HepG2 (cell line): ENCODE data around the gene FASTKD1. TPM values are rescaled to one million over a fixed set of nuclear protein-coding genes. Genes with fewer than 3 reads are reported as not detected.
"Not testable (repeated sequence)": the region's sequence is repeated elsewhere in the genome, so short reads cannot be mapped to it uniquely, and the experiment has no call there.

Experiments
- ATAC-seq: fragments of 200-7000 bp; cut with Tn5 transposase; 3 replicates; pipeline ENCODE4 v1.9.1; 2020; ENCODE audit warnings: mild to moderate bottlenecking, moderate library complexity
- BruUV-seq: library from RNA; stranded (reverse); fragments of 400-500 nt; replicated peaks from 2 replicates; lab custom pipeline; 2021; lab: Mats Ljungman, UMichigan
- CTCF ChIA-PET: fragments of 300-600 bp; formaldehyde crosslinking; extraction: SDS; loops from one replicate; lab custom pipeline; 2021; ENCODE audit warnings: low total read pairs, inconsistent platforms, low intra/inter-chr PET ratio; lab: Yijun Ruan, JAX
- POLR2A ChIA-PET: fragments of 350-600 bp; sonication (Branson Sonifier 250); formaldehyde crosslinking; loops from one replicate; lab custom pipeline; 2020; ENCODE audit warnings: antibody characterized with exemption, inconsistent platforms; lab: Yijun Ruan, JAX
- DNase-seq: peaks from one replicate; pipeline ENCODE4 v3.0.0-alpha.2; 2015; ENCODE audit warnings: low spot score
- FAIRE-seq: peaks from 3 replicates; lab custom pipeline; 2011; peaks lifted over from hg19 to GRCh38; lab: Jason Lieb, UNC
- H2AFZ ChIP-seq: one replicate; pipeline ENCODE4 v1.6.1; 2011; ENCODE audit warnings: low read length, inconsistent platforms
- H3K27ac ChIP-seq: fragments of 300-600 bp; 3 replicates; pipeline ENCODE4 v1.8.0; 2011; ENCODE audit warnings: mixed run types, mild to moderate bottlenecking, mixed read lengths, low read length, inconsistent platforms; ENCODE audit not compliant: insufficient read depth; ENCODE audit errors: extremely low read length
- H3K27me3 ChIP-seq, 2 experiments: fragments of 200-600 bp in 1 of 2; 2 replicates in 1 of 2; 3 replicates in 1 of 2; pipeline versions ENCODE4 v1.6.0 to v1.8.0; 2011; ENCODE audit warnings: low read length in 2 of 2, mild to moderate bottlenecking in 2 of 2, moderate library complexity in 2 of 2, inconsistent platforms in 1 of 2; ENCODE audit not compliant: insufficient read depth in 2 of 2, control insufficient read depth in 1 of 2
- H3K36me3 ChIP-seq, 2 experiments: fragments of 200-600 bp in 1 of 2; replicated peaks in 1 of 2; 2 replicates in 1 of 2; 3 replicates in 1 of 2; pipeline versions ENCODE4 v1.5.1 to v1.8.0; 2011; ENCODE audit warnings: low read length in 2 of 2, inconsistent platforms in 1 of 2; ENCODE audit not compliant: insufficient read depth in 2 of 2, control insufficient read depth in 1 of 2
- H3K4me1 ChIP-seq: 2 replicates; pipeline ENCODE4 v1.5.1; 2012; ENCODE audit warnings: low read length, inconsistent platforms; ENCODE audit not compliant: insufficient read depth
- H3K4me2 ChIP-seq: 2 replicates; pipeline ENCODE4 v1.6.0; 2011; ENCODE audit warnings: low read depth, low read length, inconsistent platforms
- H3K4me3 ChIP-seq, 3 experiments: fragments of 200-600 bp in 1 of 3; sonication (generic), shearing (Covaris generic) in 1 of 3; replicated peaks in 1 of 3; 2 replicates each; pipeline ENCODE4 v1.5.1; 2011 to 2016; ENCODE audit warnings: low read length in 3 of 3, inconsistent platforms in 2 of 3, low read depth in 2 of 3, mild to moderate bottlenecking in 2 of 3, control low read depth in 1 of 3, mixed read lengths in 1 of 3; ENCODE audit not compliant: insufficient read depth in 1 of 3
- H3K79me2 ChIP-seq: one replicate; pipeline ENCODE4 v1.6.1; 2011; ENCODE audit warnings: low read length, inconsistent platforms; ENCODE audit not compliant: insufficient read depth
- H3K9ac ChIP-seq: 2 replicates; pipeline ENCODE4 v1.6.0; 2011; ENCODE audit warnings: mild to moderate bottlenecking, low read depth, low read length, inconsistent platforms; ENCODE audit not compliant: insufficient read depth
- H3K9me3 ChIP-seq: 2 replicates; pipeline ENCODE4 v1.5.1; 2012; ENCODE audit warnings: mild to moderate bottlenecking, low read length
- H4K20me1 ChIP-seq: 2 replicates; pipeline ENCODE4 v1.6.0; 2011; ENCODE audit warnings: inconsistent platforms, mild to moderate bottlenecking, low read length, moderate library complexity; ENCODE audit not compliant: insufficient read depth
- GATAD2A ChIP-seq: IDR thresholded peaks from 2 replicates; pipeline ENCODE4 v1.6.1; 2016
- HNF4G ChIP-seq, 2 experiments: sonication (generic) in 1 of 2; formaldehyde crosslinking in 1 of 2; IDR thresholded peaks; 2 replicates each; pipeline versions ENCODE4 v1.4.0 to v1.6.1; 2011 to 2020; ENCODE audit warnings: borderline replicate concordance in 2 of 2, low read depth in 2 of 2, mild to moderate bottlenecking in 2 of 2, low read length in 1 of 2, missing genetic modification reagents in 1 of 2, moderate library complexity in 1 of 2
- KAT8 ChIP-seq: IDR thresholded peaks from 2 replicates; pipeline ENCODE4 v1.6.1; 2016; ENCODE audit warnings: missing genetic modification reagents, missing compliant biosample characterization
- MTA3 ChIP-seq: sonication (generic); formaldehyde crosslinking; IDR thresholded peaks from 2 replicates; pipeline ENCODE4 v1.4.0; 2020; ENCODE audit warnings: missing genetic modification reagents
- RXRB ChIP-seq: IDR thresholded peaks from 2 replicates; pipeline ENCODE4 v1.6.1; 2016; ENCODE audit warnings: borderline replicate concordance, missing genetic modification reagents, missing compliant biosample characterization
- SMARCE1 ChIP-seq: fragments of 450-650 bp; IDR thresholded peaks from 2 replicates; pipeline ENCODE4 v1.6.1; 2017; ENCODE audit warnings: borderline replicate concordance
- SP140L ChIP-seq: sonication (generic); formaldehyde crosslinking; IDR thresholded peaks from 2 replicates; pipeline ENCODE4 v1.4.0; 2020; ENCODE audit warnings: missing genetic modification reagents, borderline replicate concordance
- TFE3 ChIP-seq: IDR thresholded peaks from 2 replicates; pipeline ENCODE4 v1.6.1; 2016
- YEATS2 ChIP-seq: sonication (generic); formaldehyde crosslinking; IDR thresholded peaks from 2 replicates; pipeline ENCODE4 v1.4.0; 2020; ENCODE audit warnings: missing genetic modification reagents, borderline replicate concordance
- ZBTB39 ChIP-seq: sonication (generic); formaldehyde crosslinking; IDR thresholded peaks from 2 replicates; pipeline ENCODE4 v1.5.0; 2020; ENCODE audit warnings: missing genetic modification reagents
- ZMYM2 ChIP-seq: sonication (generic); formaldehyde crosslinking; IDR thresholded peaks from 2 replicates; pipeline ENCODE4 v1.8.0; 2022; ENCODE audit warnings: mild to moderate bottlenecking, missing genetic modification reagents
- ZNF331 ChIP-seq: sonication (generic); formaldehyde crosslinking; IDR thresholded peaks from 2 replicates; pipeline ENCODE4 v1.4.0; 2020; ENCODE audit warnings: missing genetic modification reagents
- ZSCAN9 ChIP-seq: IDR thresholded peaks from 2 replicates; pipeline ENCODE4 v1.6.1; 2016; ENCODE audit warnings: borderline replicate concordance
- WGBS: methylation state at CpG from one replicate; pipeline ENCODE4 v1.1.6; 2017; ENCODE audit warnings: low lambda C conversion rate; 5-methylcytosine and 5-hydroxymethylcytosine counted together
- in situ Hi-C: cut with HindIII; loops from 2 replicates; pipeline ENCODE4 v1.10.0; 2017; ENCODE audit warnings: low pct_unique_long_range_greater_than_20kb; ENCODE audit not compliant: extremely low pct_ligation_motif_present
- intact Hi-C: fragments of 100-400 bp; cut with micrococcal nuclease; formaldehyde crosslinking; loops from one replicate; pipeline ENCODE4 v1.10.0; 2022; ENCODE audit not compliant: unreplicated experiment
- polyA plus RNA-seq, 8 experiments: library from polyadenylated mRNA; depleted of rRNA in 3 of 8; stranded (reverse) in 7 of 8; unstranded in 1 of 8; fragments of >200 nt; fragmentation: Illumina TruSeq in 4 of 8; extraction: Trizol in 4 of 8; gene quantifications; 2 replicates each; pipeline versions ENCODE4 v1.2.1 to v1.2.3, GENCODE V29; 2011 to 2016; ENCODE audit warnings: low read depth in 4 of 8, missing spikeins in 1 of 8, mixed read lengths in 1 of 8; ENCODE audit not compliant: insufficient read depth in 1 of 8
- total RNA-seq, 5 experiments: library from RNA; depleted of rRNA; stranded (reverse); fragments of >200 nt; fragmentation: Illumina TruSeq; extraction: Trizol; gene quantifications; 2 replicates each; pipeline ENCODE4 v1.2.3, GENCODE V29; 2016; ENCODE audit warnings: low read depth in 1 of 5

The FASTKD1 gene
- total and polyA plus RNA-seq, 2 of the 13 experiments (the other 11 are each of a cell fraction or from before 2014, with no cell fraction given), result 35.0 to 38.0 TPM

GRCh38 chr2:169540146-169540545 is 33.5 kb downstream of the FASTKD1 start (continued):
- TF ChIP-seq TFE3 (CRISPR knock-in tag) (no peak), SP140L (CRISPR knock-in tag) (no peak)

GRCh38 chr2:169539460-169539859 is 34.2 kb downstream of the FASTKD1 start:
- POLR2A ChIA-PET, in situ Hi-C loops: not testable (repeated sequence)

GRCh38 chr2:169528271-169528701 is 45.4 kb downstream of the FASTKD1 start:
- no peak overlapping the region for H3K9ac ChIP-seq
- H2AFZ ChIP-seq, result no peak overlapping the region
- no peaks in the 10 kb centered on the region for H3K9me3 ChIP-seq
- POLR2A ChIA-PET, result no interaction called here
- intact Hi-C loops (loop anchor here (1.0 to 2.0 kb wide), 2 partner anchors 148 to 263 kb away; no protein-coding TSS in a partner anchor), in situ Hi-C loops (loop anchor here (10.0 kb wide), 1 partner anchor 147 kb away; no protein-coding TSS in a partner anchor)
- H3K27me3 ChIP-seq, result no peaks in the 10 kb centered on the region
- DNase-seq, result peak; percentile 65
- H3K36me3 ChIP-seq, result peaks cover 0 to 11% of the 10 kb centered on the region in 2 experiments; a peak in 2 of 5 replicates
- H3K4me3 ChIP-seq, result no peak overlapping the region
- no peaks in the 10 kb centered on the region for H4K20me1 ChIP-seq
- H3K4me1 ChIP-seq, result peaks cover 16% of the 10 kb centered on the region
- H3K4me2 ChIP-seq, result no peak overlapping the region
- no peak overlapping the region for H3K27ac ChIP-seq
- 3% methylated on average over 2 of the region's 2 CpGs for WGBS
- BruUV-seq, result no TSS peak
- CTCF ChIA-PET, result interaction anchor here (0.7 to 2.0 kb wide), 5 partner anchors 49 to 262 kb away, joined by 3 to 10 read pairs (median 6); partner anchors contain the start of gene BBS5
- H3K79me2 ChIP-seq, result no peaks in the 10 kb centered on the region
- peak; percentile 95 for FAIRE-seq
- peak; percentile 95 for ATAC-seq
- no peak for TF ChIP-seq ZBTB39 (CRISPR knock-in tag)
- 0 out of 2 replicates have a peak, but pooled peaks have one; percentile 16 for TF ChIP-seq RXRB (CRISPR knock-in tag)
- no peak for TF ChIP-seq YEATS2 (CRISPR knock-in tag)
- TF ChIP-seq ZMYM2 (CRISPR knock-in tag), result no peak
- no peak for TF ChIP-seq SMARCE1
- TF ChIP-seq HNF4G (IDR thresholded peaks at IDR 0.05; ENCODE audit: borderline replicate concordance, low read depth, low read length), result no peak
- no peak for TF ChIP-seq HNF4G (CRISPR knock-in tag; IDR thresholded peaks at IDR 0.05; ENCODE audit: borderline replicate concordance, low read depth)
- TF ChIP-seq KAT8, result peak; percentile 28; the same call in 1 of the 2 replicates
- peak; percentile 85 for TF ChIP-seq ZNF331 (CRISPR knock-in tag)
- no peak for TF ChIP-seq MTA3 (CRISPR knock-in tag)
- 0 out of 2 replicates have a peak, but pooled peaks have one; percentile 15 for TF ChIP-seq GATAD2A (CRISPR knock-in tag)
- no peak for TF ChIP-seq ZSCAN9

More at GRCh38 chr2:169539460-169539859, 34.2 kb downstream of the FASTKD1 start:
- BruUV-seq, ATAC-seq, H3K4me3 ChIP-seq, H3K4me1 ChIP-seq, DNase-seq, CTCF ChIA-PET, H3K9me3 ChIP-seq, H3K27ac ChIP-seq, H3K9ac ChIP-seq, H3K36me3 ChIP-seq, intact Hi-C loops, H3K4me2 ChIP-seq, H3K27me3 ChIP-seq, H4K20me1 ChIP-seq, H3K79me2 ChIP-seq, FAIRE-seq, H2AFZ ChIP-seq: not testable (repeated sequence)
- WGBS, result 98% methylated on average over 2 of the region's 2 CpGs
